Measurements from ENCODE around the gene TPRN. TPM values are rescaled to one million over a fixed set of nuclear protein-coding genes. Genes with fewer than 3 reads are reported as not detected.

Gene TPRN
- total RNA-seq, 1 experiment from 2014 or later: 43.1 TPM

DNA sequence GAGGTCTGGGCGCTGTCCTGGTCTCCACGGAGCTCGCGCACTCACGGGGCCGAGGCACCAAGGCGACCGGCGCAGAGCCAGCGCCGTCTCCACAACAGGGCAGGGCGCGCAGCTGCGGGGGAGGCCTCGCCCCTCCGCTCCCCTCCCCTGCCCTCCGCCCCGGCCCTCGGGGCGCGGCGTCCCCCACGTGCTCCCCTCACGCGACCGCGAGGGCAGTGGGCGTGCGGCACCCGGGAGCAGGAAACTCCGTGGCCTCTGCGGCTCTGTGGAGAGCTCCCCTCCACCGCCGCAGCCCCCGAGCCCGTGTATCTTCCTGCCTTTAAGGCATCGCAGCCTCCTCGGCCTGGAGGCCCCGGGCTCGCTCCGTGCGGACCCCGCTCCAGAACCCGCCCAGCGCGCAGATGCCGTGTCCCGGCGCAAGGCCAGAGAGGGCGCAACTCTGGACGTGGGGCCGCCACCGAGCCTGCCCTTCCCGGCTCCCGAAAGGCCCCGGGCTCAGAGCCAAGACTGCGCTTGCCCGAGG, 39.8 kb upstream of the TPRN start (continued):
- TF ChIP-seq, protein P1, sequence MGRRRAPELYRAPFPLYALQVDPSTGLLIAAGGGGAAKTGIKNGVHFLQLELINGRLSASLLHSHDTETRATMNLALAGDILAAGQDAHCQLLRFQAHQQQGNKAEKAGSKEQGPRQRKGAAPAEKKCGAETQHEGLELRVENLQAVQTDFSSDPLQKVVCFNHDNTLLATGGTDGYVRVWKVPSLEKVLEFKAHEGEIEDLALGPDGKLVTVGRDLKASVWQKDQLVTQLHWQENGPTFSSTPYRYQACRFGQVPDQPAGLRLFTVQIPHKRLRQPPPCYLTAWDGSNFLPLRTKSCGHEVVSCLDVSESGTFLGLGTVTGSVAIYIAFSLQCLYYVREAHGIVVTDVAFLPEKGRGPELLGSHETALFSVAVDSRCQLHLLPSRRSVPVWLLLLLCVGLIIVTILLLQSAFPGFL (CRISPR knock-in tag; IDR thresholded peaks at IDR 0.05; ENCODE audit: borderline replicate concordance): peak; percentile 69; the same call in 1 of the 2 replicates
- TF ChIP-seq ZNF138 (CRISPR knock-in tag; conservative IDR thresholded peaks at IDR 0.05) (no peak), CREM (CRISPR knock-in tag; IDR thresholded peaks at IDR 0.05) (peak; percentile 78; the same call in 1 of the 2 replicates), FOXK1 (CRISPR knock-in tag; IDR thresholded peaks at IDR 0.05) (peak; percentile 34; the same call in 1 of the 2 replicates), GTF2I (CRISPR knock-in tag; conservative IDR thresholded peaks at IDR 0.05) (no peak), SOX15 (CRISPR knock-in tag; IDR thresholded peaks at IDR 0.05) (no peak), NR1H2 (CRISPR knock-in tag; IDR thresholded peaks at IDR 0.05) (no peak), MYBL2 (CRISPR knock-in tag; IDR thresholded peaks at IDR 0.05) (peak; percentile 15; the same call in 1 of the 2 replicates), JUN (CRISPR knock-in tag; IDR thresholded peaks at IDR 0.05) (0 out of 2 replicates have a peak, but pooled peaks have one; percentile 64), CBFB (CRISPR knock-in tag; IDR thresholded peaks at IDR 0.05; ENCODE audit: low read depth) (0 out of 2 replicates have a peak, but pooled peaks have one; percentile 63), OVOL2 (CRISPR knock-in tag; IDR thresholded peaks at IDR 0.05; ENCODE audit: borderline replicate concordance) (no peak), ZNF396 (CRISPR knock-in tag; IDR thresholded peaks at IDR 0.05; ENCODE audit: borderline replicate concordance) (no peak), EMX1 (CRISPR knock-in tag; IDR thresholded peaks at IDR 0.05) (no peak), ZNF423 (CRISPR knock-in tag; IDR thresholded peaks at IDR 0.05) (no peak), CREB1 (CRISPR knock-in tag; IDR thresholded peaks at IDR 0.05) (no peak), ZNF219 (CRISPR knock-in tag; IDR thresholded peaks at IDR 0.05; ENCODE audit: borderline replicate concordance) (peak; percentile 75; the same call in 1 of the 2 replicates), JAZF1 (CRISPR knock-in tag; IDR thresholded peaks at IDR 0.05) (no peak), ZBTB21 (CRISPR knock-in tag; IDR thresholded peaks at IDR 0.05; ENCODE audit: borderline replicate concordance) (no peak), HMGA2 (CRISPR knock-in tag; IDR thresholded peaks at IDR 0.05) (no peak), MXD4 (CRISPR knock-in tag; IDR thresholded peaks at IDR 0.05; ENCODE audit: borderline replicate concordance) (no peak), TP53 (CRISPR knock-in tag; IDR thresholded peaks at IDR 0.05) (peak; percentile 85; the same call in 1 of the 2 replicates), IRF2 (CRISPR knock-in tag; IDR thresholded peaks at IDR 0.05; ENCODE audit: borderline replicate concordance, low read depth) (no peak)
- TF ChIP-seq, protein P2, sequence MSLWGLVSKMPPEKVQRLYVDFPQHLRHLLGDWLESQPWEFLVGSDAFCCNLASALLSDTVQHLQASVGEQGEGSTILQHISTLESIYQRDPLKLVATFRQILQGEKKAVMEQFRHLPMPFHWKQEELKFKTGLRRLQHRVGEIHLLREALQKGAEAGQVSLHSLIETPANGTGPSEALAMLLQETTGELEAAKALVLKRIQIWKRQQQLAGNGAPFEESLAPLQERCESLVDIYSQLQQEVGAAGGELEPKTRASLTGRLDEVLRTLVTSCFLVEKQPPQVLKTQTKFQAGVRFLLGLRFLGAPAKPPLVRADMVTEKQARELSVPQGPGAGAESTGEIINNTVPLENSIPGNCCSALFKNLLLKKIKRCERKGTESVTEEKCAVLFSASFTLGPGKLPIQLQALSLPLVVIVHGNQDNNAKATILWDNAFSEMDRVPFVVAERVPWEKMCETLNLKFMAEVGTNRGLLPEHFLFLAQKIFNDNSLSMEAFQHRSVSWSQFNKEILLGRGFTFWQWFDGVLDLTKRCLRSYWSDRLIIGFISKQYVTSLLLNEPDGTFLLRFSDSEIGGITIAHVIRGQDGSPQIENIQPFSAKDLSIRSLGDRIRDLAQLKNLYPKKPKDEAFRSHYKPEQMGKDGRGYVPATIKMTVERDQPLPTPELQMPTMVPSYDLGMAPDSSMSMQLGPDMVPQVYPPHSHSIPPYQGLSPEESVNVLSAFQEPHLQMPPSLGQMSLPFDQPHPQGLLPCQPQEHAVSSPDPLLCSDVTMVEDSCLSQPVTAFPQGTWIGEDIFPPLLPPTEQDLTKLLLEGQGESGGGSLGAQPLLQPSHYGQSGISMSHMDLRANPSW (CRISPR knock-in tag; conservative IDR thresholded peaks at IDR 0.05; ENCODE audit: low read depth): no peak
- TF ChIP-seq, protein P3, sequence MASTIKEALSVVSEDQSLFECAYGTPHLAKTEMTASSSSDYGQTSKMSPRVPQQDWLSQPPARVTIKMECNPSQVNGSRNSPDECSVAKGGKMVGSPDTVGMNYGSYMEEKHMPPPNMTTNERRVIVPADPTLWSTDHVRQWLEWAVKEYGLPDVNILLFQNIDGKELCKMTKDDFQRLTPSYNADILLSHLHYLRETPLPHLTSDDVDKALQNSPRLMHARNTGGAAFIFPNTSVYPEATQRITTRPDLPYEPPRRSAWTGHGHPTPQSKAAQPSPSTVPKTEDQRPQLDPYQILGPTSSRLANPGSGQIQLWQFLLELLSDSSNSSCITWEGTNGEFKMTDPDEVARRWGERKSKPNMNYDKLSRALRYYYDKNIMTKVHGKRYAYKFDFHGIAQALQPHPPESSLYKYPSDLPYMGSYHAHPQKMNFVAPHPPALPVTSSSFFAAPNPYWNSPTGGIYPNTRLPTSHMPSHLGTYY (CRISPR knock-in tag; IDR thresholded peaks at IDR 0.05): no peak
- TF ChIP-seq, protein P4, sequence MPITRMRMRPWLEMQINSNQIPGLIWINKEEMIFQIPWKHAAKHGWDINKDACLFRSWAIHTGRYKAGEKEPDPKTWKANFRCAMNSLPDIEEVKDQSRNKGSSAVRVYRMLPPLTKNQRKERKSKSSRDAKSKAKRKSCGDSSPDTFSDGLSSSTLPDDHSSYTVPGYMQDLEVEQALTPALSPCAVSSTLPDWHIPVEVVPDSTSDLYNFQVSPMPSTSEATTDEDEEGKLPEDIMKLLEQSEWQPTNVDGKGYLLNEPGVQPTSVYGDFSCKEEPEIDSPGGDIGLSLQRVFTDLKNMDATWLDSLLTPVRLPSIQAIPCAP (CRISPR knock-in tag; IDR thresholded peaks at IDR 0.05): 0 out of 2 replicates have a peak, but pooled peaks have one; percentile 52
- TF ChIP-seq, protein P5, sequence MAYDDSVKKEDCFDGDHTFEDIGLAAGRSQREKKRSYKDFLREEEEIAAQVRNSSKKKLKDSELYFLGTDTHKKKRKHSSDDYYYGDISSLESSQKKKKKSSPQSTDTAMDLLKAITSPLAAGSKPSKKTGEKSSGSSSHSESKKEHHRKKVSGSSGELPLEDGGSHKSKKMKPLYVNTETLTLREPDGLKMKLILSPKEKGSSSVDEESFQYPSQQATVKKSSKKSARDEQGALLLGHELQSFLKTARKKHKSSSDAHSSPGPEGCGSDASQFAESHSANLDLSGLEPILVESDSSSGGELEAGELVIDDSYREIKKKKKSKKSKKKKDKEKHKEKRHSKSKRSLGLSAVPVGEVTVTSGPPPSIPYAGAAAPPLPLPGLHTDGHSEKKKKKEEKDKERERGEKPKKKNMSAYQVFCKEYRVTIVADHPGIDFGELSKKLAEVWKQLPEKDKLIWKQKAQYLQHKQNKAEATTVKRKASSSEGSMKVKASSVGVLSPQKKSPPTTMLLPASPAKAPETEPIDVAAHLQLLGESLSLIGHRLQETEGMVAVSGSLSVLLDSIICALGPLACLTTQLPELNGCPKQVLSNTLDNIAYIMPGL (CRISPR knock-in tag; IDR thresholded peaks at IDR 0.05): peak; percentile 93
- TF ChIP-seq, protein P6, sequence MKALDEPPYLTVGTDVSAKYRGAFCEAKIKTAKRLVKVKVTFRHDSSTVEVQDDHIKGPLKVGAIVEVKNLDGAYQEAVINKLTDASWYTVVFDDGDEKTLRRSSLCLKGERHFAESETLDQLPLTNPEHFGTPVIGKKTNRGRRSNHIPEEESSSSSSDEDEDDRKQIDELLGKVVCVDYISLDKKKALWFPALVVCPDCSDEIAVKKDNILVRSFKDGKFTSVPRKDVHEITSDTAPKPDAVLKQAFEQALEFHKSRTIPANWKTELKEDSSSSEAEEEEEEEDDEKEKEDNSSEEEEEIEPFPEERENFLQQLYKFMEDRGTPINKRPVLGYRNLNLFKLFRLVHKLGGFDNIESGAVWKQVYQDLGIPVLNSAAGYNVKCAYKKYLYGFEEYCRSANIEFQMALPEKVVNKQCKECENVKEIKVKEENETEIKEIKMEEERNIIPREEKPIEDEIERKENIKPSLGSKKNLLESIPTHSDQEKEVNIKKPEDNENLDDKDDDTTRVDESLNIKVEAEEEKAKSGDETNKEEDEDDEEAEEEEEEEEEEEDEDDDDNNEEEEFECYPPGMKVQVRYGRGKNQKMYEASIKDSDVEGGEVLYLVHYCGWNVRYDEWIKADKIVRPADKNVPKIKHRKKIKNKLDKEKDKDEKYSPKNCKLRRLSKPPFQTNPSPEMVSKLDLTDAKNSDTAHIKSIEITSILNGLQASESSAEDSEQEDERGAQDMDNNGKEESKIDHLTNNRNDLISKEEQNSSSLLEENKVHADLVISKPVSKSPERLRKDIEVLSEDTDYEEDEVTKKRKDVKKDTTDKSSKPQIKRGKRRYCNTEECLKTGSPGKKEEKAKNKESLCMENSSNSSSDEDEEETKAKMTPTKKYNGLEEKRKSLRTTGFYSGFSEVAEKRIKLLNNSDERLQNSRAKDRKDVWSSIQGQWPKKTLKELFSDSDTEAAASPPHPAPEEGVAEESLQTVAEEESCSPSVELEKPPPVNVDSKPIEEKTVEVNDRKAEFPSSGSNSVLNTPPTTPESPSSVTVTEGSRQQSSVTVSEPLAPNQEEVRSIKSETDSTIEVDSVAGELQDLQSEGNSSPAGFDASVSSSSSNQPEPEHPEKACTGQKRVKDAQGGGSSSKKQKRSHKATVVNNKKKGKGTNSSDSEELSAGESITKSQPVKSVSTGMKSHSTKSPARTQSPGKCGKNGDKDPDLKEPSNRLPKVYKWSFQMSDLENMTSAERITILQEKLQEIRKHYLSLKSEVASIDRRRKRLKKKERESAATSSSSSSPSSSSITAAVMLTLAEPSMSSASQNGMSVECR (CRISPR knock-in tag; IDR thresholded peaks at IDR 0.05; ENCODE audit: borderline replicate concordance): peak; percentile 76

Measured in WTC11 (cell line).